ENCODE measurements around the gene CMTM2.

DNA sequence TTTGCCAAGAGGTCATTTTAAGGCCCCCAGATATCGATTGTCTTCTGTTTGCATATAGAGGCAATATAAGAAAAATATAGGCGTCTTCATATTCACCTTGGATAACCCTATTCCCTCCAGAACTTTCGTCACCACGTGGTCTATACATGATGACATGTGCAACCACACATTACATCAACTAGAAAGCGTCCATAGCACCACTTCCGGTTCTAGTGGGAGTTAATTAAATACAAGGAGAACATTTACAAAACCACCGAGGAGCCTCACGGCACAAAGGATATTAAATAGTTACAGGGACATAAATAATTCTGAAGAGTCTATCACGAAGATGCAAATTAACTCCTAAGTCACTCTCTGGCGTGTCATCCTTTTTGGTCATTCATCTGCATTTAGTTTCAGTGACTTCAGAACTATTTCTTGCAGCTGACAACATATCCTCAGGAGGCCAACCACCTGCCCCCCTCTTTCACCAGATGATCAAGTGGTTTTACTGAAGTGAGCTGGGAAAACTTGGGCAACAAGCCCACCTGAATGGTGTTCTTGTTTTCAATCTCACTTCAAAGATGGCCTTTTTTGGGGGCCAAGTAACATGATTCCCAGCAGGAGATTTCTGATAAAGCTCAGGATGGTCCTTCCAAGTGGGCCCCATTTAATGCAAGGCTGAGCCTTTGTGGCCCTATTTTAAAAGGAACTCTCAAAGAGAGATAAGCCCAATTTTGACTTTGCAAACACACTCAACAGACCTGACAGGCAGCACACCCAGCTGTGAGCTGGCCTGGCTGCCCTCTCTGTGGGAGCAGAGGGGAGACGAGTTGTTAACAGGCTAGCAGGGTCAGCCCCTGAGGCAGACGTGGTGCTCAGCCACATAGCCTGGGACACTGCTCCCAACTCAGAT is 40.5 kb downstream of the CMTM2 start:
- TF ChIP-seq EP300 (conservative IDR thresholded peaks at IDR 0.05; ENCODE audit: poor library complexity, severe bottlenecking) (no peak), EZH2 (IDR thresholded peaks at IDR 0.05; ENCODE audit: borderline replicate concordance, insufficient read depth, low read length, poor library complexity, severe bottlenecking) (no peak), POLR2AphosphoS5 (IDR thresholded peaks at IDR 0.05) (no peak), RAD21 (conservative IDR thresholded peaks at IDR 0.05) (no peak), SMC3 (conservative IDR thresholded peaks at IDR 0.05; ENCODE audit: poor library complexity) (no peak), TAF1 (IDR thresholded peaks at IDR 0.05; ENCODE audit: low read depth) (no peak)
- TF ChIP-seq, protein P1, sequence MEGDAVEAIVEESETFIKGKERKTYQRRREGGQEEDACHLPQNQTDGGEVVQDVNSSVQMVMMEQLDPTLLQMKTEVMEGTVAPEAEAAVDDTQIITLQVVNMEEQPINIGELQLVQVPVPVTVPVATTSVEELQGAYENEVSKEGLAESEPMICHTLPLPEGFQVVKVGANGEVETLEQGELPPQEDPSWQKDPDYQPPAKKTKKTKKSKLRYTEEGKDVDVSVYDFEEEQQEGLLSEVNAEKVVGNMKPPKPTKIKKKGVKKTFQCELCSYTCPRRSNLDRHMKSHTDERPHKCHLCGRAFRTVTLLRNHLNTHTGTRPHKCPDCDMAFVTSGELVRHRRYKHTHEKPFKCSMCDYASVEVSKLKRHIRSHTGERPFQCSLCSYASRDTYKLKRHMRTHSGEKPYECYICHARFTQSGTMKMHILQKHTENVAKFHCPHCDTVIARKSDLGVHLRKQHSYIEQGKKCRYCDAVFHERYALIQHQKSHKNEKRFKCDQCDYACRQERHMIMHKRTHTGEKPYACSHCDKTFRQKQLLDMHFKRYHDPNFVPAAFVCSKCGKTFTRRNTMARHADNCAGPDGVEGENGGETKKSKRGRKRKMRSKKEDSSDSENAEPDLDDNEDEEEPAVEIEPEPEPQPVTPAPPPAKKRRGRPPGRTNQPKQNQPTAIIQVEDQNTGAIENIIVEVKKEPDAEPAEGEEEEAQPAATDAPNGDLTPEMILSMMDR (IDR thresholded peaks at IDR 0.05; ENCODE audit: poor library complexity, severe bottlenecking), result no peak
- TF ChIP-seq, protein P2, sequence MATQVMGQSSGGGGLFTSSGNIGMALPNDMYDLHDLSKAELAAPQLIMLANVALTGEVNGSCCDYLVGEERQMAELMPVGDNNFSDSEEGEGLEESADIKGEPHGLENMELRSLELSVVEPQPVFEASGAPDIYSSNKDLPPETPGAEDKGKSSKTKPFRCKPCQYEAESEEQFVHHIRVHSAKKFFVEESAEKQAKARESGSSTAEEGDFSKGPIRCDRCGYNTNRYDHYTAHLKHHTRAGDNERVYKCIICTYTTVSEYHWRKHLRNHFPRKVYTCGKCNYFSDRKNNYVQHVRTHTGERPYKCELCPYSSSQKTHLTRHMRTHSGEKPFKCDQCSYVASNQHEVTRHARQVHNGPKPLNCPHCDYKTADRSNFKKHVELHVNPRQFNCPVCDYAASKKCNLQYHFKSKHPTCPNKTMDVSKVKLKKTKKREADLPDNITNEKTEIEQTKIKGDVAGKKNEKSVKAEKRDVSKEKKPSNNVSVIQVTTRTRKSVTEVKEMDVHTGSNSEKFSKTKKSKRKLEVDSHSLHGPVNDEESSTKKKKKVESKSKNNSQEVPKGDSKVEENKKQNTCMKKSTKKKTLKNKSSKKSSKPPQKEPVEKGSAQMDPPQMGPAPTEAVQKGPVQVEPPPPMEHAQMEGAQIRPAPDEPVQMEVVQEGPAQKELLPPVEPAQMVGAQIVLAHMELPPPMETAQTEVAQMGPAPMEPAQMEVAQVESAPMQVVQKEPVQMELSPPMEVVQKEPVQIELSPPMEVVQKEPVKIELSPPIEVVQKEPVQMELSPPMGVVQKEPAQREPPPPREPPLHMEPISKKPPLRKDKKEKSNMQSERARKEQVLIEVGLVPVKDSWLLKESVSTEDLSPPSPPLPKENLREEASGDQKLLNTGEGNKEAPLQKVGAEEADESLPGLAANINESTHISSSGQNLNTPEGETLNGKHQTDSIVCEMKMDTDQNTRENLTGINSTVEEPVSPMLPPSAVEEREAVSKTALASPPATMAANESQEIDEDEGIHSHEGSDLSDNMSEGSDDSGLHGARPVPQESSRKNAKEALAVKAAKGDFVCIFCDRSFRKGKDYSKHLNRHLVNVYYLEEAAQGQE (IDR thresholded peaks at IDR 0.05; ENCODE audit: borderline replicate concordance), result no peak
